K562 (cell line): ENCODE data around the gene PDGFC. TPM values are rescaled to one million over a fixed set of nuclear protein-coding genes. Genes with fewer than 3 reads are reported as not detected.

ENCODE experiments used
- ATAC-seq: fragments of 200-7000 bp; cut with Tn5 transposase; 3 replicates; pipeline ENCODE4 v1.9.1; 2020; ENCODE audit warnings: moderate library complexity
- Bru-seq: library from RNA; stranded (reverse); fragments of 400-500 nt; gene quantifications from one replicate; lab custom pipeline; 2021; lab: Mats Ljungman, UMichigan
- BruChase-seq, 2 experiments: library from RNA; stranded (reverse); fragments of 400-500 nt; gene quantifications; one replicate each; lab custom pipeline; 2021; lab: Mats Ljungman, UMichigan
- BruUV-seq: library from RNA; stranded (reverse); fragments of 400-500 nt; replicated peaks from 2 replicates; lab custom pipeline; 2021; lab: Mats Ljungman, UMichigan
- CTCF ChIA-PET: fragments of 300-600 bp; formaldehyde crosslinking; extraction: SDS; loops from one replicate; lab custom pipeline; 2021; ENCODE audit warnings: low intra/inter-chr PET ratio; lab: Yijun Ruan, JAX
- POLR2A ChIA-PET: fragments of 300-600, 350-650 bp; sonication (Branson Sonifier 250); formaldehyde crosslinking; extraction: SDS; loops from one replicate; lab custom pipeline; 2021; ENCODE audit warnings: antibody characterized with exemption, inconsistent platforms; lab: Yijun Ruan, JAX
- DNase-seq, 4 experiments: peaks; one replicate each; pipeline versions ENCODE4 v3.0.0 to v3.0.0-alpha.2; 2011 to 2018; ENCODE audit warnings: low spot score in 3 of 4, mixed read lengths in 3 of 4; ENCODE audit errors: extremely low read depth in 1 of 4
- FAIRE-seq: peaks from 2 replicates; lab custom pipeline; 2011; peaks lifted over from hg19 to GRCh38; lab: Jason Lieb, UNC
- H2AFZ ChIP-seq: 2 replicates; pipeline ENCODE4 v1.6.0; 2011; ENCODE audit warnings: low read depth, low read length, control low read depth, inconsistent platforms
- H3K27ac ChIP-seq: fragments of 200-600 bp; 3 replicates; pipeline ENCODE4 v1.8.0; 2011; ENCODE audit warnings: low read depth, mild to moderate bottlenecking, control low read depth, inconsistent platforms, low read length, moderate library complexity, mixed read lengths; ENCODE audit errors: extremely low read depth
- H3K27me3 ChIP-seq, 2 experiments: fragments of 300-600 bp in 1 of 2; 2 replicates in 1 of 2; 3 replicates in 1 of 2; pipeline versions ENCODE4 v1.6.0 to v1.8.0; 2011; ENCODE audit warnings: inconsistent platforms in 2 of 2, low read length in 2 of 2, mild to moderate bottlenecking in 1 of 2, mixed read lengths in 1 of 2, moderate library complexity in 1 of 2; ENCODE audit not compliant: control insufficient read depth in 2 of 2, insufficient read depth in 2 of 2
- H3K36me3 ChIP-seq: fragments of 300-600 bp; 3 replicates; pipeline ENCODE4 v1.8.0; 2011; ENCODE audit warnings: mild to moderate bottlenecking, low read length, inconsistent platforms; ENCODE audit not compliant: control insufficient read depth, insufficient read depth
- H3K4me1 ChIP-seq, 2 experiments: fragments of 200-600 bp in 1 of 2; replicated peaks in 1 of 2; 2 replicates in 1 of 2; 3 replicates in 1 of 2; pipeline versions ENCODE4 v1.5.1 to v1.8.0; 2011; ENCODE audit warnings: inconsistent platforms in 2 of 2, low read length in 2 of 2, mild to moderate bottlenecking in 1 of 2, mixed read lengths in 1 of 2, moderate library complexity in 1 of 2; ENCODE audit not compliant: control insufficient read depth in 2 of 2, insufficient read depth in 2 of 2
- H3K4me2 ChIP-seq: 2 replicates; pipeline ENCODE4 v1.6.1; 2011; ENCODE audit warnings: low read length, control low read depth, inconsistent platforms, mixed read lengths; ENCODE audit not compliant: insufficient read depth
- H3K4me3 ChIP-seq: fragments of 200-600 bp; sonication (generic), shearing (Covaris generic); 2 replicates; pipeline ENCODE4 v1.5.1; 2016; ENCODE audit warnings: control low read depth, inconsistent platforms
- H3K79me2 ChIP-seq: fragments of 200-600 bp; 3 replicates; pipeline ENCODE4 v1.8.0; 2011; ENCODE audit warnings: low read length, inconsistent platforms; ENCODE audit not compliant: control insufficient read depth, insufficient read depth
- H3K9ac ChIP-seq, 2 experiments: 2 replicates each; pipeline versions ENCODE4 v1.6.0 to v1.6.1; 2011; ENCODE audit warnings: low read depth in 2 of 2, low read length in 2 of 2, control low read depth in 1 of 2, inconsistent platforms in 1 of 2, mild to moderate bottlenecking in 1 of 2, mixed read lengths in 1 of 2; ENCODE audit not compliant: insufficient read depth in 1 of 2
- H3K9me1 ChIP-seq: one replicate; pipeline ENCODE4 v1.6.0; 2011; ENCODE audit warnings: inconsistent platforms, mild to moderate bottlenecking, low read length, moderate library complexity; ENCODE audit not compliant: control insufficient read depth, insufficient read depth
- H3K9me3 ChIP-seq: replicated peaks from 2 replicates; pipeline ENCODE4 v1.5.1; 2011; ENCODE audit warnings: low read depth, low read length, inconsistent platforms; ENCODE audit not compliant: control insufficient read depth, insufficient read depth
- H4K20me1 ChIP-seq: replicated peaks from 2 replicates; pipeline ENCODE4 v1.6.1; 2011; ENCODE audit warnings: low read length, inconsistent platforms, mixed read lengths; ENCODE audit not compliant: control insufficient read depth, insufficient read depth
- CUX1 ChIP-seq: fragments of 200-800 bp; sonication (Bioruptor generic); IDR thresholded peaks from 2 replicates; pipeline ENCODE4 v1.6.1; 2016; ENCODE audit warnings: missing genetic modification characterization, missing compliant biosample characterization
- DMBX1 ChIP-seq: fragments of 250-450 bp; sonication (Bioruptor Pico); IDR thresholded peaks from 2 replicates; pipeline ENCODE4 v1.8.0; 2022; ENCODE audit warnings: inconsistent platforms, mild to moderate bottlenecking, moderate library complexity, borderline replicate concordance
- MTF1 ChIP-seq: fragments of 250-450 bp; sonication (Bioruptor Pico); IDR thresholded peaks from 2 replicates; pipeline ENCODE4 v1.9.0; 2021; ENCODE audit warnings: moderate library complexity, mild to moderate bottlenecking, inconsistent platforms, borderline replicate concordance
- MXI1 ChIP-seq: IDR thresholded peaks from 2 replicates; pipeline ENCODE4 v1.6.1; 2011; ENCODE audit warnings: low read depth, mild to moderate bottlenecking, improper control_type of control experiment, low read length
- NCOA2 ChIP-seq, 2 experiments: fragments of 450-650 bp; IDR thresholded peaks; 2 replicates each; pipeline ENCODE4 v1.6.1; 2018; ENCODE audit warnings: mild to moderate bottlenecking in 2 of 2, moderate library complexity in 1 of 2; ENCODE audit not compliant: partially characterized antibody in 2 of 2
- SAFB2 ChIP-seq: fragments of 200-400 bp; formaldehyde crosslinking; IDR thresholded peaks from 2 replicates; pipeline ENCODE4 v1.6.1; 2018; ENCODE audit warnings: borderline replicate concordance, low read length, low read depth, moderate library complexity; ENCODE audit not compliant: severe bottlenecking
- SMARCA4 ChIP-seq: fragments of 450-650 bp; IDR thresholded peaks from 2 replicates; pipeline ENCODE4 v1.6.1; 2016
- SOX6 ChIP-seq: fragments of 450-650 bp; IDR thresholded peaks from 2 replicates; pipeline ENCODE4 v1.6.1; 2014; ENCODE audit warnings: mild to moderate bottlenecking
- TBP ChIP-seq: optimal IDR thresholded peaks from 2 replicates; pipeline ENCODE3; 2011; ENCODE audit warnings: low read depth, low read length, improper control_type of control experiment
- ZNF263 ChIP-seq: sonication (generic); formaldehyde crosslinking; IDR thresholded peaks from 2 replicates; pipeline ENCODE4 v1.8.0; 2022; ENCODE audit warnings: mild to moderate bottlenecking, missing genetic modification reagents, borderline replicate concordance
- WGBS: fragments of 100-300 bp; shearing (Covaris generic); methylation state at CpG from one replicate; pipeline ENCODE4 v1.1.6; 2016; ENCODE audit warnings: low coverage, mixed read lengths; ENCODE audit not compliant: insufficient coverage; ENCODE audit errors: missing lambda C conversion rate; 5-methylcytosine and 5-hydroxymethylcytosine counted together
- in situ Hi-C: fragments of 300-500 bp; cut with MboI; formaldehyde crosslinking; loops from 4 replicates; pipeline ENCODE4 v1.15.0; 2018; ENCODE audit warnings: inconsistent platforms, mixed read lengths
- intact Hi-C: fragments of 100-400 bp; cut with micrococcal nuclease; formaldehyde crosslinking; loops from 2 replicates; pipeline ENCODE4 v1.14.2; 2022
- long read RNA-seq, 3 experiments: library from polyadenylated mRNA in 2 of 3; library from RNA in 1 of 3; unstranded in 2 of 3; stranded (forward) in 1 of 3; transcript quantifications; one replicate each; pipeline ENCODE4 v2.0.0, GENCODE V29; 2019 to 2022
- polyA minus RNA-seq, 3 experiments: library from RNA; depleted of rRNA, polyadenylated mRNA; stranded (reverse); fragments of >200 nt; gene quantifications; 2 replicates each; pipeline ENCODE4 v1.2.3, GENCODE V29; 2011
- polyA plus RNA-seq, 8 experiments: library from polyadenylated mRNA; depleted of rRNA in 4 of 8; stranded (reverse) in 5 of 8; unstranded in 3 of 8; fragments of >200 nt; fragmentation: Nextera tagmentation in 2 of 8; fragmentation: Illumina TruSeq in 1 of 8; extraction: Ambion mirVana in 2 of 8; extraction: Trizol in 1 of 8; gene quantifications; 2 replicates each; pipeline versions ENCODE4 v1.2.1 to v1.2.3, GENCODE V29; 2011 to 2014; ENCODE audit warnings: inconsistent platforms in 1 of 8, missing spikeins in 1 of 8
- total RNA-seq, 7 experiments: library from RNA; depleted of rRNA in 6 of 7; stranded (reverse); fragments of >200 nt in 6 of 7; fragmentation: Illumina TruSeq in 2 of 7; extraction: Trizol in 2 of 7; gene quantifications; 2 replicates each; pipeline versions ENCODE4 v1.2.1 to v1.2.3, GENCODE V29; 2011 to 2021; ENCODE audit warnings: low replicate concordance in 1 of 7

The PDGFC gene
- total RNA-seq (2011; cell fraction: chromatin; rRNA removed; ENCODE audit: low replicate concordance): not detected in 2 replicates
- total RNA-seq (2011; cell fraction: nucleolus; rRNA removed): not detected in 2 replicates
- not detected in 2 replicates for total RNA-seq (2011; cell fraction: nucleoplasm; rRNA removed)
- total RNA-seq (2014; rRNA removed): not detected in 2 replicates
- total RNA-seq (2014; rRNA removed; fragmentation: Illumina TruSeq; extraction: Trizol): not detected in 2 replicates
- total RNA-seq (2015; rRNA removed; fragmentation: Illumina TruSeq; extraction: Trizol): not detected in 2 replicates
- total RNA-seq (2021): 0.20 TPM in 1 of 2 replicates, not detected in the other
- not detected in 2 replicates for polyA plus RNA-seq (2011; rRNA removed)
- polyA plus RNA-seq (2011; cell fraction: cytosol; rRNA removed): not detected in 2 replicates
- polyA plus RNA-seq (2011; cell fraction: nucleus; rRNA removed): not detected in 2 replicates
- polyA plus RNA-seq (2012): not detected in 2 replicates
- polyA plus RNA-seq (2014; fragmentation: Illumina TruSeq; extraction: Trizol): not detected in 2 replicates
- polyA plus RNA-seq (2014; fragmentation: Nextera tagmentation; extraction: Ambion mirVana): not detected
- not detected in 2 replicates for polyA plus RNA-seq (2014; rRNA removed)
- not detected in 2 replicates for polyA minus RNA-seq (2011; rRNA and poly(A)+ RNA removed)
- not detected in 2 replicates for polyA minus RNA-seq (2011; cell fraction: cytosol; rRNA and poly(A)+ RNA removed)
- not detected in 2 replicates for polyA minus RNA-seq (2011; cell fraction: nucleus; rRNA and poly(A)+ RNA removed)
- percentile 5 among the genes with signal in this experiment for Bru-seq, nascent RNA
- percentile 7 among the genes with signal in this experiment for BruChase-seq, experiment 1, labeled RNA remaining after a 2-hour chase
- BruChase-seq, experiment 2, labeled RNA remaining after a 6-hour chase: percentile 7 among the genes with signal in this experiment
- long read RNA-seq, experiment 1: 0 reads
- long read RNA-seq, experiment 2: 0 reads
- long read RNA-seq, experiment 3: 0 reads

GRCh38 chr4:156971676-156972378 lies at the start of gene PDGFC:
Gene PDGFC, minus strand, starts transcription at chr4:156971799. Its CDS starts 896 bp downstream, at chr4:156970903.
- BruUV-seq: no TSS peak
- ATAC-seq (peak; percentile 55), DNase-seq (peak; percentile 1 to 13 (median 10)), FAIRE-seq (no peak)
- no peaks in the 10 kb centered on the region for H3K27me3 ChIP-seq
- no peaks in the 10 kb centered on the region for H3K9me1 ChIP-seq
- 11% methylated on average over 12 of the region's 60 CpGs for WGBS
- no peaks in the 10 kb centered on the region for H3K9me3 ChIP-seq
- no peak within 1 kb of the TSS for H3K9ac ChIP-seq
- 0 out of 5 replicates have a peak, but pooled peaks cover 0 to 7% of the 10 kb centered on the region in 2 experiments for H3K4me1 ChIP-seq
- no peak within 1 kb of the TSS for H3K4me2 ChIP-seq
- no peaks in the 10 kb centered on the region for H4K20me1 ChIP-seq
- H2AFZ ChIP-seq: no peak within 1 kb of the TSS
- H3K36me3 ChIP-seq: no peaks in the 10 kb centered on the region
- POLR2A ChIA-PET: no interaction called here
- no peak within 1 kb of the TSS for H3K4me3 ChIP-seq
- H3K27ac ChIP-seq: no peak within 1 kb of the TSS
- in situ Hi-C loops: no loop called here
- H3K79me2 ChIP-seq: no peaks in the 10 kb centered on the region
- CTCF ChIA-PET: no interaction called here
- intact Hi-C loops: no loop called here
- TF ChIP-seq CUX1 (CRISPR knock-in tag): no peak
- TF ChIP-seq SOX6: no peak
- TF ChIP-seq SAFB2: no peak
- no peak for TF ChIP-seq MXI1
- TF ChIP-seq ZNF263 (CRISPR knock-in tag): no peak
- no peak for TF ChIP-seq TBP
- no peak for TF ChIP-seq DMBX1 (CRISPR knock-in tag)
- no peak for TF ChIP-seq SMARCA4
- TF ChIP-seq MTF1 (CRISPR knock-in tag): no peak
- no peak for TF ChIP-seq NCOA2 (IDR thresholded peaks at IDR 0.05; ENCODE audit: partially characterized antibody in 2 of 2)
